ENCODE data around the gene RPH3AL.
"Not testable (repeated sequence)": the region's sequence is repeated elsewhere in the genome, so short reads cannot be mapped to it uniquely, and the experiment has no call there.

The RPH3AL gene

GRCh38 chr17:200586-200985 is 152.0 kb downstream of the RPH3AL start:
- H2BK15ac ChIP-seq (ENCODE audit: low read length), result peak overlapping the region; percentile 21
- no peak for DNase-seq (ENCODE audit: low spot score)
- no peaks in the 10 kb centered on the region for H3K79me1 ChIP-seq (ENCODE audit: low read depth, low read length)
- no peak overlapping the region for H3K27ac ChIP-seq (replicated peaks; ENCODE audit: low read length)
- no peak overlapping the region for H3K4ac ChIP-seq (ENCODE audit: low read length)
- H3K4me2 ChIP-seq (ENCODE audit: insufficient read depth, low read length, poor library complexity, severe bottlenecking), result no peak overlapping the region
- WGBS, 2 donors (ENCODE audit: extremely low coverage in 2 of 2, insufficient read length in 2 of 2, insufficient replicate concordance in 1 of 2), result no CpG with 5 or more reads among the region's 10 CpGs
- H2AK5ac ChIP-seq (ENCODE audit: low read depth, low read length), result peak overlapping the region; percentile 48
- no peak overlapping the region for H2BK12ac ChIP-seq (ENCODE audit: low read length)
- no peak overlapping the region for H4K8ac ChIP-seq (ENCODE audit: low read depth, low read length)
- no peak overlapping the region for H2AFZ ChIP-seq (ENCODE audit: low read length)
- H2BK5ac ChIP-seq (ENCODE audit: low read length), result no peak overlapping the region
- no peak overlapping the region for H4K91ac ChIP-seq (ENCODE audit: low read depth, low read length, poor library complexity)
- peaks cover 2 to 13% of the 10 kb centered on the region in 2 donors for H3K4me1 ChIP-seq (ENCODE audit: control insufficient read depth in 2 of 2, insufficient read depth in 1 of 2, low read depth in 1 of 2, low read length in 2 of 2)
- no peak overlapping the region for H3K9ac ChIP-seq (ENCODE audit: low read depth, low read length, poor library complexity)
- no peaks in the 10 kb centered on the region for H3K36me3 ChIP-seq (replicated peaks in 1 of 2; ENCODE audit: control insufficient read depth in 2 of 2, insufficient read depth in 2 of 2, low read length in 2 of 2)
- no peak overlapping the region for H3K14ac ChIP-seq (ENCODE audit: low read length)
- peaks cover 2% of the 10 kb centered on the region in 2 donors for H3K9me3 ChIP-seq (replicated peaks in 1 of 2; ENCODE audit: control insufficient read depth in 2 of 2, insufficient read depth in 1 of 2, low read depth in 1 of 2, low read length in 2 of 2)
- no peak overlapping the region for H3K18ac ChIP-seq (ENCODE audit: low read length)
- no peak overlapping the region for H3K4me3 ChIP-seq (ENCODE audit: low read length in 2 of 2)
- peaks cover 0 to 52% (median 0%) of the 10 kb centered on the region in 3 experiments for H3K27me3 ChIP-seq (ENCODE audit: control insufficient read depth in 3 of 3, insufficient read depth in 3 of 3, low read depth in 1 of 3, low read length in 3 of 3)
- no peak overlapping the region for H2BK120ac ChIP-seq (ENCODE audit: low read depth, low read length)
- H3K23ac ChIP-seq (ENCODE audit: low read depth, low read length, poor library complexity), result no peak overlapping the region

DNA sequence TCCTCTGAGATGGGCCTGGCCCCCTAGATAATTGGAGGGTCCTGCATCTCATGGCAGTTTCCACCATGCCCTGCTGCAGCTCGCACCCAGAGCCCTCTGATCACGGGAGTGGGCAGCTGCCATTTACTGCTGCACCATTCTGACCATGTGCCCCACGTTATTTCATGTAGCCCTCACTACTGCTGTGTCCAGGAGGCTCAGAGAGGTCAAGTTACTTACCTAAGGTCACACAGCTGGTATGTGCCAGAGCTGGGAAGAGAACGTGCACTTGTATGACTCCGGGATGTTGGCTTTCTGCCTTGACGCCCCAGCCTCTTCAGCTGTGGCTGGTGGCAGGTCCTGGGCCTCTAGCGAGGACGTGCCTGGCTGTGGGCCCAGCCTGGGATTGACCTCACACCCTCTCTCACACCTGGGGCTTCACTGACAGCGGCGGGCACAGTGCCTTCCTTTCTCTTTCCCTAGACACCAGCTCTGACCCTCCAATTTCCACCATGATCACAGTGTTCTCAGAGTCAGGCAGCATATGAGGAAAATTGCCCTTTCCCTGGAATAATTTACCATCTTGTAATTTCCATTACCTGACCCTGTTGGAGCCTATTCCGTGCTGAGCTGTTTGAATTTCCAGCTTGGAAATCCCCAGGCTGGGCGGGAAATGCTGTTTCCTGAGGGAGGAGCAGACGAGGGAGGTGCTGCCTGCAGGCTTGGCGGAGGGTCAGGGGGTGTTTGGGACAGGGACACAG is 152.6 kb downstream of the RPH3AL start:
- Histone ChIP-seq H2AFZ (ENCODE audit: low read length) (no peak overlapping the region), H4K91ac (ENCODE audit: low read depth, low read length, poor library complexity) (no peak overlapping the region), H3K9ac (ENCODE audit: low read depth, low read length, poor library complexity) (no peak overlapping the region), H3K4me2 (ENCODE audit: insufficient read depth, low read length, poor library complexity, severe bottlenecking) (no peak overlapping the region), H3K23ac (ENCODE audit: low read depth, low read length, poor library complexity) (peak overlapping the region; percentile 21), H2BK15ac (ENCODE audit: low read length) (no peak overlapping the region), H3K14ac (ENCODE audit: low read length) (no peak overlapping the region), H3K36me3 (replicated peaks in 1 of 2; ENCODE audit: control insufficient read depth in 2 of 2, insufficient read depth in 2 of 2, low read length in 2 of 2) (no peaks in the 10 kb centered on the region), H3K27ac (replicated peaks; ENCODE audit: low read length) (no peak overlapping the region), H4K8ac (ENCODE audit: low read depth, low read length) (peak overlapping the region; percentile 29), H3K4ac (ENCODE audit: low read length) (no peak overlapping the region), H3K9me3 (replicated peaks in 1 of 2; ENCODE audit: control insufficient read depth in 2 of 2, insufficient read depth in 1 of 2, low read depth in 1 of 2, low read length in 2 of 2) (peaks cover 2% of the 10 kb centered on the region in 2 donors), H3K4me1 (ENCODE audit: control insufficient read depth in 2 of 2, insufficient read depth in 1 of 2, low read depth in 1 of 2, low read length in 2 of 2) (peaks cover 0 to 10% of the 10 kb centered on the region in 2 donors), H3K27me3 (ENCODE audit: control insufficient read depth in 3 of 3, insufficient read depth in 3 of 3, low read depth in 1 of 3, low read length in 3 of 3) (peaks cover 0 to 58% (median 0%) of the 10 kb centered on the region in 3 experiments), H2AK5ac (ENCODE audit: low read depth, low read length) (peak overlapping the region; percentile 36), H2BK5ac (ENCODE audit: low read length) (no peak overlapping the region), H2BK120ac (ENCODE audit: low read depth, low read length) (no peak overlapping the region), H3K79me1 (ENCODE audit: low read depth, low read length) (no peaks in the 10 kb centered on the region), H2BK12ac (ENCODE audit: low read length) (no peak overlapping the region), H3K4me3 (ENCODE audit: low read length in 2 of 2) (no peak overlapping the region), H3K18ac (ENCODE audit: low read length) (peak overlapping the region; percentile 38)
- no peak for DNase-seq (ENCODE audit: low spot score)
- no CpG with 5 or more reads among the region's 14 CpGs for WGBS, 2 donors (ENCODE audit: extremely low coverage in 2 of 2, insufficient read length in 2 of 2, insufficient replicate concordance in 1 of 2)

DNA sequence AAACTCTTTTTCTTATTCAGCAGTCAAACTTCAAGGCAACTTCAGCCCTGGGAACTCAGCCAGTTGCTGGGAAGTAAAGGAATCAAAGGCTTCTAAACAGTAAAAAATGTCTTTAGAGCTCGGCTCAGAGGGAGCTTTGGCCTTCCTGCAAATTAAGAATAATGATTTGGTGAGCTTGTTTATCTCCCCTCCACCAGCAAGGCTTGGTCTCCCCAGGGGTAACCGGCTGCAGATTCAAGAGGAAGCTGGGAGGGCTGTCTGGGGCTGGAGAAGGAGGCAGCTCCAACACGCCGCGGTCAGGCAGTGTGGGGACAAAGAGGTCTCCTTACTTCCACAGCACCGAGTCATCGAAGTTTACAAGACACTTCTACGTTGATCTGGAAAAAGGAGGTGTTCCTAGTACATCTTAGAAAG is 153.4 kb downstream of the RPH3AL start:
- Histone ChIP-seq H3K9me3 (replicated peaks in 1 of 2; ENCODE audit: control insufficient read depth in 2 of 2, insufficient read depth in 1 of 2, low read depth in 1 of 2, low read length in 2 of 2) (peaks cover 2% of the 10 kb centered on the region in 2 donors), H3K18ac (ENCODE audit: low read length) (peak overlapping the region; percentile 38), H2AK5ac (ENCODE audit: low read depth, low read length) (no peak overlapping the region), H3K9ac (ENCODE audit: low read depth, low read length, poor library complexity) (no peak overlapping the region), H3K14ac (ENCODE audit: low read length) (no peak overlapping the region), H2BK120ac (ENCODE audit: low read depth, low read length) (no peak overlapping the region), H3K23ac (ENCODE audit: low read depth, low read length, poor library complexity) (no peak overlapping the region), H3K4me3 (ENCODE audit: low read length in 2 of 2) (no peak overlapping the region), H3K27me3 (ENCODE audit: control insufficient read depth in 3 of 3, insufficient read depth in 3 of 3, low read depth in 1 of 3, low read length in 3 of 3) (peaks cover 0 to 60% (median 0%) of the 10 kb centered on the region in 3 experiments), H3K27ac (replicated peaks; ENCODE audit: low read length) (no peak overlapping the region), H4K91ac (ENCODE audit: low read depth, low read length, poor library complexity) (no peak overlapping the region), H2BK5ac (ENCODE audit: low read length) (no peak overlapping the region), H3K4ac (ENCODE audit: low read length) (no peak overlapping the region), H4K8ac (ENCODE audit: low read depth, low read length) (no peak overlapping the region), H3K79me1 (ENCODE audit: low read depth, low read length) (no peaks in the 10 kb centered on the region), H3K4me2 (ENCODE audit: insufficient read depth, low read length, poor library complexity, severe bottlenecking) (no peak overlapping the region), H3K36me3 (replicated peaks in 1 of 2; ENCODE audit: control insufficient read depth in 2 of 2, insufficient read depth in 2 of 2, low read length in 2 of 2) (no peaks in the 10 kb centered on the region), H2BK15ac (ENCODE audit: low read length) (no peak overlapping the region), H2BK12ac (ENCODE audit: low read length) (no peak overlapping the region), H2AFZ (ENCODE audit: low read length) (peak overlapping the region; percentile 6), H3K4me1 (ENCODE audit: control insufficient read depth in 2 of 2, insufficient read depth in 1 of 2, low read depth in 1 of 2, low read length in 2 of 2) (peaks cover 0 to 6% of the 10 kb centered on the region in 2 donors)
- no CpG with 5 or more reads among the region's 8 CpGs for WGBS, 2 donors (ENCODE audit: extremely low coverage in 2 of 2, insufficient read length in 2 of 2, insufficient replicate concordance in 1 of 2)
- no peak for DNase-seq (ENCODE audit: low spot score)

DNA sequence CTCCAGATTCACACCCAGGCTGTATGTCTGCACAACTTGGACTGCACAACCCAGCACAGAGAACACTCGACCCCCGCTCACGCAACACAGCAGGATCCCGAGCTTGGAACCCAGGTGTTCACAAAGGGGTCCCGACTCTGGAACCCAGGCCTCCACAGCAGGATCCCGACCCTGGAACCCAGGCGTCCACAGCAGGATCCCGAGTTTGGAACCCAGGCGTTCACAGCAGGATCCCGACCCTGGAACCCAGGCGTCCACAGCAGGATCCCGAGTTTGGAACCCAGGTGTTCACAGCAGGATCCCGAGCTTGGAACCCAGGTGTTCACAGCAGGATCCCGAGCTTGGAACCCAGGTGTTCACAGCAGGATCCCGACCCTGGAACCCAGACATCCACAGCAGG is 154.4 kb downstream of the RPH3AL start:
- not testable (repeated sequence) for H4K8ac ChIP-seq (ENCODE audit: low read depth, low read length); H3K14ac ChIP-seq (ENCODE audit: low read length); H3K18ac ChIP-seq (ENCODE audit: low read length); H2BK120ac ChIP-seq (ENCODE audit: low read depth, low read length); H3K79me1 ChIP-seq (ENCODE audit: low read depth, low read length); H2BK12ac ChIP-seq (ENCODE audit: low read length); H3K4me1 ChIP-seq (ENCODE audit: control insufficient read depth in 2 of 2, insufficient read depth in 1 of 2, low read depth in 1 of 2, low read length in 2 of 2); DNase-seq (ENCODE audit: low spot score); H4K91ac ChIP-seq (ENCODE audit: low read depth, low read length, poor library complexity); H3K4ac ChIP-seq (ENCODE audit: low read length); H2AFZ ChIP-seq (ENCODE audit: low read length); H3K4me2 ChIP-seq (ENCODE audit: insufficient read depth, low read length, poor library complexity, severe bottlenecking); H3K4me3 ChIP-seq (ENCODE audit: low read length in 2 of 2); H3K9me3 ChIP-seq (replicated peaks in 1 of 2; ENCODE audit: control insufficient read depth in 2 of 2, insufficient read depth in 1 of 2, low read depth in 1 of 2, low read length in 2 of 2); H3K36me3 ChIP-seq (replicated peaks in 1 of 2; ENCODE audit: control insufficient read depth in 2 of 2, insufficient read depth in 2 of 2, low read length in 2 of 2); H2BK5ac ChIP-seq (ENCODE audit: low read length); H3K27ac ChIP-seq (replicated peaks; ENCODE audit: low read length)
- Histone ChIP-seq H3K9ac (ENCODE audit: low read depth, low read length, poor library complexity) (peak overlapping the region; percentile 30), H3K23ac (ENCODE audit: low read depth, low read length, poor library complexity) (peak overlapping the region; percentile 1), H2AK5ac (ENCODE audit: low read depth, low read length) (peak overlapping the region; percentile 42), H2BK15ac (ENCODE audit: low read length) (peak overlapping the region; percentile 39), H3K27me3 (ENCODE audit: control insufficient read depth in 3 of 3, insufficient read depth in 3 of 3, low read depth in 1 of 3, low read length in 3 of 3) (peaks cover 0 to 68% (median 0%) of the 10 kb centered on the region in 3 experiments)
- no CpG with 5 or more reads among the region's 15 CpGs for WGBS, 2 donors (ENCODE audit: extremely low coverage in 2 of 2, insufficient read length in 2 of 2, insufficient replicate concordance in 1 of 2)
